IMR-90 (cell line): Measurements from ENCODE around the gene TIAM1. TPM values are rescaled to one million over a fixed set of nuclear protein-coding genes. Genes with fewer than 3 reads are reported as not detected.

Experiments used
- ATAC-seq: fragments of 200-7000 bp; cut with Tn5 transposase; 2 replicates; pipeline ENCODE4 v1.9.1; 2020; ENCODE audit warnings: low read depth, mild to moderate bottlenecking, moderate library complexity
- BruUV-seq: library from RNA; stranded (reverse); fragments of 400-500 nt; replicated peaks from 2 replicates; lab custom pipeline; 2021; lab: Mats Ljungman, UMichigan
- CTCF ChIA-PET: fragments of 300-600 bp; formaldehyde crosslinking; extraction: SDS; loops from one replicate; lab custom pipeline; 2021; ENCODE audit warnings: antibody characterized with exemption; lab: Yijun Ruan, JAX
- POLR2A ChIA-PET: fragments of 300-600 bp; sonication (Branson Sonifier 250); formaldehyde crosslinking; loops from one replicate; lab custom pipeline; 2022; ENCODE audit warnings: antibody characterized with exemption; ENCODE audit not compliant: unreplicated experiment; lab: Charles Lee
- DNase-seq: peaks from one replicate; pipeline ENCODE4 v3.0.0; 2013
- H2AFZ ChIP-seq: replicated peaks from 2 replicates; pipeline ENCODE3; 2013; ENCODE audit warnings: low read length, mild to moderate bottlenecking; ENCODE audit not compliant: poor library complexity
- H2AK5ac ChIP-seq: 2 replicates; pipeline ENCODE4 v1.6.1; 2013; ENCODE audit warnings: low read depth, low read length, inconsistent platforms
- H2AK9ac ChIP-seq: replicated peaks from 2 replicates; pipeline ENCODE3; 2013; ENCODE audit warnings: mild to moderate bottlenecking, low read depth, low read length, moderate library complexity; ENCODE audit not compliant: poor library complexity
- H2BK120ac ChIP-seq: 2 replicates; pipeline ENCODE4 v1.6.1; 2013; ENCODE audit warnings: low read depth, low read length, inconsistent platforms
- H2BK15ac ChIP-seq: 3 replicates; pipeline ENCODE4 v1.6.1; 2013; ENCODE audit warnings: low read depth, low read length, inconsistent platforms
- H2BK20ac ChIP-seq: 2 replicates; pipeline ENCODE4 v1.6.1; 2013; ENCODE audit warnings: low read depth, mild to moderate bottlenecking, inconsistent platforms, low read length, moderate library complexity
- H2BK5ac ChIP-seq: 2 replicates; pipeline ENCODE4 v1.6.1; 2013; ENCODE audit warnings: mild to moderate bottlenecking, low read depth, low read length, inconsistent platforms; ENCODE audit not compliant: poor library complexity, severe bottlenecking
- H3K14ac ChIP-seq: replicated peaks from 2 replicates; pipeline ENCODE4 v1.6.1; 2013; ENCODE audit warnings: low read depth, low read length, inconsistent platforms
- H3K18ac ChIP-seq: 2 replicates; pipeline ENCODE4 v1.6.1; 2013; ENCODE audit warnings: low read depth, low read length, control low read depth
- H3K23ac ChIP-seq: 2 replicates; pipeline ENCODE4 v1.6.1; 2013; ENCODE audit warnings: low read depth, low read length, inconsistent platforms
- H3K27ac ChIP-seq: 2 replicates; pipeline ENCODE4 v1.5.1; 2013; ENCODE audit warnings: mild to moderate bottlenecking, control low read depth, low read length; ENCODE audit not compliant: insufficient read depth
- H3K27me3 ChIP-seq: 2 replicates; pipeline ENCODE4 v1.6.1; 2013; ENCODE audit warnings: low read length; ENCODE audit not compliant: control insufficient read depth, insufficient read depth
- H3K36me3 ChIP-seq: 2 replicates; pipeline ENCODE4 v1.6.1; 2013; ENCODE audit warnings: low read length, mixed read lengths; ENCODE audit not compliant: control insufficient read depth, insufficient read depth
- H3K4ac ChIP-seq: 2 replicates; pipeline ENCODE4 v1.6.1; 2013; ENCODE audit warnings: low read depth, low read length, inconsistent platforms
- H3K4me1 ChIP-seq: 2 replicates; pipeline ENCODE4 v1.6.1; 2013; ENCODE audit warnings: low read length, mixed read lengths; ENCODE audit not compliant: control insufficient read depth, insufficient read depth
- H3K4me2 ChIP-seq: 2 replicates; pipeline ENCODE4 v1.6.1; 2013; ENCODE audit warnings: low read depth, mild to moderate bottlenecking, control low read depth, low read length, moderate library complexity
- H3K4me3 ChIP-seq: 2 replicates; pipeline ENCODE4 v1.5.1; 2013; ENCODE audit warnings: low read depth, mild to moderate bottlenecking, control low read depth, low read length, moderate library complexity; ENCODE audit not compliant: insufficient read depth
- H3K56ac ChIP-seq: 2 replicates; pipeline ENCODE4 v1.6.1; 2013; ENCODE audit warnings: low read length, inconsistent platforms; ENCODE audit not compliant: insufficient read depth; ENCODE audit errors: extremely low read depth
- H3K79me1 ChIP-seq, 2 experiments: 2 replicates each; pipeline ENCODE4 v1.6.1; 2013; ENCODE audit warnings: low read length in 2 of 2, inconsistent platforms in 1 of 2, low read depth in 1 of 2
- H3K9ac ChIP-seq: 2 replicates; pipeline ENCODE4 v1.6.1; 2013; ENCODE audit warnings: low read depth, low read length, control low read depth
- H3K9me1 ChIP-seq: 2 replicates; pipeline ENCODE4 v1.6.1; 2013; ENCODE audit warnings: low read length, inconsistent platforms; ENCODE audit not compliant: insufficient read depth
- H3K9me3 ChIP-seq: 2 replicates; pipeline ENCODE4 v1.6.1; 2013; ENCODE audit warnings: low read length; ENCODE audit not compliant: control insufficient read depth, insufficient read depth
- H4K20me1 ChIP-seq: 2 replicates; pipeline ENCODE4 v1.6.1; 2013; ENCODE audit warnings: low read length, inconsistent platforms; ENCODE audit not compliant: insufficient read depth
- H4K5ac ChIP-seq: 2 replicates; pipeline ENCODE4 v1.6.1; 2013; ENCODE audit warnings: mild to moderate bottlenecking, low read depth, low read length, control low read depth
- H4K8ac ChIP-seq, 2 experiments: 2 replicates each; pipeline ENCODE4 v1.6.1; 2013; ENCODE audit warnings: low read depth in 2 of 2, low read length in 2 of 2, control low read depth in 1 of 2, inconsistent platforms in 1 of 2
- H4K91ac ChIP-seq: 2 replicates; pipeline ENCODE4 v1.6.1; 2013; ENCODE audit warnings: low read depth, low read length, inconsistent platforms; ENCODE audit not compliant: insufficient read depth
- BHLHE40 ChIP-seq: fragments of 150-350 bp; IDR thresholded peaks from 2 replicates; pipeline ENCODE4 v1.6.1; 2016; ENCODE audit warnings: mild to moderate bottlenecking, low read depth, low read length
- CEBPB ChIP-seq: IDR thresholded peaks from 2 replicates; pipeline ENCODE4 v1.6.1; 2012; ENCODE audit warnings: low read depth, low read length, improper control_type of control experiment
- FOS ChIP-seq: fragments of 150-350 bp; IDR thresholded peaks from 2 replicates; pipeline ENCODE4 v1.6.1; 2016; ENCODE audit warnings: low read depth, low read length
- MAFK ChIP-seq: IDR thresholded peaks from 2 replicates; pipeline ENCODE4 v1.6.1; 2012; ENCODE audit warnings: low read depth, low read length, improper control_type of control experiment
- SMC3 ChIP-seq: fragments of 150-350 bp; IDR thresholded peaks from 2 replicates; pipeline ENCODE4 v1.6.1; 2016; ENCODE audit warnings: low read depth, mild to moderate bottlenecking, antibody characterized with exemption, low read length, moderate library complexity
- WGBS, 2 experiments: methylation state at CpG; one replicate each; pipeline versions ENCODE4 v1.1.5 to v1.1.7; 2013; ENCODE audit warnings: missing lambda C conversion rate in 2 of 2; ENCODE audit not compliant: insufficient read length in 1 of 2; ENCODE audit errors: extremely low coverage in 2 of 2; 5-methylcytosine and 5-hydroxymethylcytosine counted together
- dilution Hi-C: fragments of 300-500 bp; cut with HindIII; formaldehyde crosslinking; loops from one replicate; pipeline ENCODE4 v1.14.3; 2018; ENCODE audit warnings: low sequenced_read_pairs; ENCODE audit not compliant: unreplicated experiment
- in situ Hi-C: fragments of 300-500 bp; cut with MboI; formaldehyde crosslinking; loops from 3 replicates; pipeline ENCODE4 v1.14.3; 2019; ENCODE audit warnings: low sequenced_read_pairs, inconsistent platforms, mixed read lengths
- intact Hi-C: fragments of 100-400 bp; cut with micrococcal nuclease; formaldehyde crosslinking; loops from 2 replicates; pipeline ENCODE4 v1.10.0; 2022
- polyA plus RNA-seq, 3 experiments: library from polyadenylated mRNA; depleted of rRNA; stranded (reverse); fragments of >200 nt; gene quantifications; 2 replicates each; pipeline ENCODE4 v1.2.3, GENCODE V29; 2012; ENCODE audit warnings: low replicate concordance in 1 of 3
- total RNA-seq: library from RNA; depleted of rRNA; stranded (reverse); fragments of >200 nt; gene quantifications from 2 replicates; pipeline ENCODE4 v1.2.3, GENCODE V29; 2012
- TF ChIP-seq, protein P1 (sequence below): fragments of 150-350 bp; IDR thresholded peaks from 2 replicates; pipeline ENCODE4 v1.6.1; 2016; ENCODE audit warnings: low read depth, mild to moderate bottlenecking, low read length, moderate library complexity, borderline replicate concordance
- TF ChIP-seq, protein P2 (sequence below): conservative IDR thresholded peaks from 2 replicates; pipeline ENCODE4 v1.5.1; 2012; ENCODE audit warnings: mild to moderate bottlenecking, low read depth, low read length, improper control_type of control experiment

Gene TIAM1
- total and polyA plus RNA-seq, 2 of the 4 experiments (the other 2 are of a cell fraction), result 2.9 to 9.3 TPM

DNA sequence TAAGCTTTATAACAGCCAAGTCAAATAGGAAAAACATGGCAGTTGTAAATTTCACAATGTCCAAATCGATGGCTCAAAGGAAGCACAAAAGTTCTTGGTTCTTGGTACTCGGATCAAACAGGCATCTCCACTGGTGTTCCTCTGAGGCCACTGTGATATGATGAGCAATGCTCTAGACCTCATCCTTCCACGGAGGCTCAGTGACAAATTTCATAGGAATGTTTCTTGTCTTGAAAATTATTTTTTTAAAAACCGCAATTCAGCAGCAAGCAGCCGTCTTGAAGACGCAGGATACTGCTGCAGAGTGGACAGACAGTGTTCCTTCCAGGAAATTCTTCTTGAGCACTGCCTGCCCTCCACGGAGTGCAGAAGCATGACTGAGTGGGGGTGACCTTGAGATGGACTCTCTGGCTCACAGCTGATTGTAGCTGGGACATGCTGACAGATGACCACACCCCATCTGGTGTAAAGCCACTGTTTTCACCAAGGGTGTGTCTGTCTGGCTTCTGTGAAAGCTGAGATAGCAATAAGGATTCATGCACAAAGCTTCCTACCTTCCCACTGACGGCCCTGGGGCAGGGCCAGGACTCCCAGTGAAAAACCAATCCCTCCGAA, 61.9 kb downstream of the TIAM1 start:
- Histone ChIP-seq H3K27ac (peak overlapping the region; percentile 1), H3K4me3 (no peak overlapping the region), H2AFZ (peak overlapping the region; percentile 68), H3K9ac (no peak overlapping the region), H3K27me3 (no peaks in the 10 kb centered on the region), H3K4ac (peak overlapping the region; percentile 10; the same call in 1 of the 2 replicates), H2BK120ac (peak overlapping the region; percentile 21), H4K8ac (no peak overlapping the region), H3K23ac (no peak overlapping the region), H3K18ac (no peak overlapping the region), H3K9me1 (peaks cover 12% of the 10 kb centered on the region; the same call in 1 of the 2 replicates), H3K9me3 (no peaks in the 10 kb centered on the region), H4K91ac (no peak overlapping the region), H2BK20ac (0 out of 2 replicates have a peak overlapping the region, but pooled peaks have one; percentile 1), H3K14ac (no peak overlapping the region), H3K56ac (no peak overlapping the region), H2AK9ac (no peak overlapping the region), H3K4me1 (peaks cover 7% of the 10 kb centered on the region; the same call in 1 of the 2 replicates), H3K36me3 (no peaks in the 10 kb centered on the region), H3K4me2 (peak overlapping the region; percentile 36), H2AK5ac (no peak overlapping the region), H4K5ac (no peak overlapping the region), H2BK5ac (peak overlapping the region; percentile 58), H2BK15ac (no peak overlapping the region), H4K20me1 (no peaks in the 10 kb centered on the region), H3K79me1 (no peaks in the 10 kb centered on the region; a peak in 1 of 4 replicates)
- TF ChIP-seq FOS (peak; percentile 58; the same call in 1 of the 2 replicates), CEBPB (peak; percentile 70), MAFK (peak; percentile 8; the same call in 1 of the 2 replicates), SMC3 (no peak), BHLHE40 (peak; percentile 50; the same call in 1 of the 2 replicates)
- TF ChIP-seq, protein P1, sequence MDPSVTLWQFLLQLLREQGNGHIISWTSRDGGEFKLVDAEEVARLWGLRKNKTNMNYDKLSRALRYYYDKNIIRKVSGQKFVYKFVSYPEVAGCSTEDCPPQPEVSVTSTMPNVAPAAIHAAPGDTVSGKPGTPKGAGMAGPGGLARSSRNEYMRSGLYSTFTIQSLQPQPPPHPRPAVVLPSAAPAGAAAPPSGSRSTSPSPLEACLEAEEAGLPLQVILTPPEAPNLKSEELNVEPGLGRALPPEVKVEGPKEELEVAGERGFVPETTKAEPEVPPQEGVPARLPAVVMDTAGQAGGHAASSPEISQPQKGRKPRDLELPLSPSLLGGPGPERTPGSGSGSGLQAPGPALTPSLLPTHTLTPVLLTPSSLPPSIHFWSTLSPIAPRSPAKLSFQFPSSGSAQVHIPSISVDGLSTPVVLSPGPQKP, result no peak
- TF ChIP-seq, protein P2, sequence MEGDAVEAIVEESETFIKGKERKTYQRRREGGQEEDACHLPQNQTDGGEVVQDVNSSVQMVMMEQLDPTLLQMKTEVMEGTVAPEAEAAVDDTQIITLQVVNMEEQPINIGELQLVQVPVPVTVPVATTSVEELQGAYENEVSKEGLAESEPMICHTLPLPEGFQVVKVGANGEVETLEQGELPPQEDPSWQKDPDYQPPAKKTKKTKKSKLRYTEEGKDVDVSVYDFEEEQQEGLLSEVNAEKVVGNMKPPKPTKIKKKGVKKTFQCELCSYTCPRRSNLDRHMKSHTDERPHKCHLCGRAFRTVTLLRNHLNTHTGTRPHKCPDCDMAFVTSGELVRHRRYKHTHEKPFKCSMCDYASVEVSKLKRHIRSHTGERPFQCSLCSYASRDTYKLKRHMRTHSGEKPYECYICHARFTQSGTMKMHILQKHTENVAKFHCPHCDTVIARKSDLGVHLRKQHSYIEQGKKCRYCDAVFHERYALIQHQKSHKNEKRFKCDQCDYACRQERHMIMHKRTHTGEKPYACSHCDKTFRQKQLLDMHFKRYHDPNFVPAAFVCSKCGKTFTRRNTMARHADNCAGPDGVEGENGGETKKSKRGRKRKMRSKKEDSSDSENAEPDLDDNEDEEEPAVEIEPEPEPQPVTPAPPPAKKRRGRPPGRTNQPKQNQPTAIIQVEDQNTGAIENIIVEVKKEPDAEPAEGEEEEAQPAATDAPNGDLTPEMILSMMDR, result no peak
- in situ Hi-C loops, result no loop called here
- ChIA-PET CTCF (interaction anchor here (0.6 kb wide), 1 partner anchor 265 kb away, joined by 4 read pairs; no protein-coding TSS in a partner anchor), POLR2A (interaction anchor here (0.7 kb wide), 1 partner anchor 51 kb away, joined by 5 read pairs; no protein-coding TSS in a partner anchor)
- 37% methylated on average over 3 of the region's 9 CpGs; no CpG with 5 or more reads in 1 of the 2 experiments for WGBS, 2 experiments
- ATAC-seq (peak; percentile 96), DNase-seq (peak; percentile 96)
- dilution Hi-C loops, result no loop called here
- BruUV-seq, result no TSS peak
- intact Hi-C loops, result no loop called here
